Measurements from ENCODE around the gene POLR2A.

The POLR2A gene

GRCh38 chr17:7484067-7484918 is at the start of gene POLR2A:
Gene POLR2A (plus strand): TSS chr17:7484366.
- DNase-seq, result peak; percentile 99

DNA sequence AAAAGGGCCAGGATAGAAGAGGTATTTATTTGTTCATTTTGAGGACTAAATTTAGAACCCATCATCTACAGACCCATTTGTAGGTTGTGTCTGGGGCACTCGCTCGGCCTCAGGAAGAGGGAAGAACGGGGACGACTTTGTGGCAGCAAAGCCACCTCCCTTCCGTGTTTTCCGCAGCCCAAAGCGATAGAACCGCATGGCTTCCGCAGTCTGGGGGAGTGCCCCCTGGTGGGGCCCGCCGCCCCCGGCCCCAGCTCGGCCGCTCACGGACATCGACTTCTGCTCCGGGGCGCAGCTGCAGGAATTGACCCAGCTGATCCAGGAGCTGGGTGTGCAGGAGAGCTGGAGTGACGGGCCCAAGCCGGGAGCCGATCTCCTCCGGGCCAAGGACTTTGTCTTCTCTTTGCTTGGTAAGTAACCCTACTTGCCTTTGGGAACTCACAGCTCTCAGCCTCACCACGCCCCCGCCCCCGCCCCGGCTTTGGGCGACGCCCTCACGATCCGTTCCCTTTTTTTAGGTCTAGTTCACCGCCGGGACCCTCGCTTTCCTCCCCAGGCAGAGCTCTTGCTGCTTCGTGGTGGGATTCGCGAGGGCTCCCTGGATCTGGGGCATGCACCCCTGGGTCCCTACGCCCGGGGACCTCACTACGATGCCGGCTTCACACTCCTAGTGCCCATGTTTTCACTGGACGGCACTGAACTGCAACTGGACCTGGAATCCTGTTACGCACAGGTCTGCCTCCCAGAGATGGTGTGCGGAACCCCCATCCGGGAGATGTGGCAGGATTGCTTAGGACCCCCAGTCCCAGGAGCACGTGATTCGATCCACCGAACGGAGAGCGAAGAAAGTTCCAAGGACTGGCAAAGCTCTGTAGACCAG is 48.2 kb upstream of the POLR2A start:
- no peak for DNase-seq

DNA sequence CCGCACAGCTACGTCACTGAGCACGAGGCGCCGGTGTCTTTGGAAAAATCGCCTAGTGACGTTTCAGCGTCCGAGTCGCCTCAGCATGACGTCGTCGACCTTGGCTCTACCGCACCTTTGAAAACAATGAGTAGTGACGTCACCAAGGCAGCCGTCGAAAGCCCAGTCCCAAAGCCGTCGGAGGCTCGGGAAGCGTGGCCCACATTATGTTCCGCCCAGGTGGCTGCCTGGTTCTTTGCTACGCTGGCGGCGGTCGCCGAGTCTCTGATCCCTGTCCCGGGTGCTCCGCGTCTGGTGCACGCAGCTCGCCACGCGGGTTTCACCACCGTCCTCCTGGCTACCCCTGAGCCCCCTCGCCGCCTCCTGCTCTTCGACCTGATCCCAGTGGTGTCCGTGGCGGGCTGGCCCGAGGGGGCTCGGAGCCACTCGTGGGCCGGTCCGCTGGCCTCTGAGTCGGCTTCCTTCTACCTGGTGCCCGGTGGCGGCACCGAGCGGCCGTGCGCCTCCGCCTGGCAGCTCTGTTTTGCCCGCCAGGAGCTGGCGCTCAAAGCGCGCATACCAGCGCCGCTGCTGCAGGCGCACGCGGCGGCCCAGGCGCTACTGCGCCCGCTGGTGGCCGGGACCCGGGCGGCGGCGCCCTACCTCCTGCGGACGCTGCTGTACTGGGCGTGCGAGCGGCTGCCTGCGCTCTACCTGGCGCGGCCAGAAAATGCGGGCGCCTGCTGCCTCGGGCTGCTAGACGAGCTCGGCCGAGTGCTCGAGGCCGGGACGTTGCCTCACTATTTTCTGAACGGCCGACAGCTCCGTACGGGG is 47.4 kb upstream of the POLR2A start:
- DNase-seq, result peak; percentile 86

GRCh38 chr17:7437369-7437863 is 46.8 kb upstream of the POLR2A start:
- no peak for DNase-seq

DNA sequence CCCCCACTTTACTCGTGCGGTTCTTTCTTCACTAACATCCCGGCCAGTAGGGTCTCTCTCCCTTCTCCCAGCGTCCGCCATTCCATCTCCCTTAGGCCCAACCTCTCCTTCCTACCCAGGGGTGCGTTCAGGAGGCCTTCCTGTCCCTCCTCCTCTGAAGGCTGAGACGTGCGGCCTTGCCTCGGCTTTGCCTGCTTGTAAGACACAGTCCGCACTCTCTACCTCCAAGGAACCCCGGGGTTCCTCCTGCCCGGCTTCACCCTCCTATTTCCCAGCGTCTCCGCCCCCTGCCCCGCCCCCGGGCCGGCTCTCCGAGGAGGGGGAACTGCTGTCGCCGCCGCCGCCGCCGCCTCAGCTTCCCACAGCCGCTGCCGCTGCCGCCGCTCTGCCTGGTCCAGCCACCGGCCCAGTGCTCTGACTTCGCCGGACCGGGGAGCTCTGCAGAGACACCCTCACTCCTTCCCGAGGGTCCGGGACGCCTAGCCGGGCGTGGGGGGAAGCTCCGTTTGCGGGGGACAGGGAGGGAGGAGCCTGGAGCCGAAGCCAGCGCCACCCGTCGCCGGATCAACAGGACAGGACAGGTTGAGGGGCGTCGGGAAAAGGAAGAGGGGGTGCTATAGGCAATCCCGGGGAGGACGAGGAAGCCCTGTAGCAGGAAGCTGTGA is 46.1 kb upstream of the POLR2A start:
- peak; percentile 56 for DNase-seq

GRCh38 chr17:7438656-7439460 is 45.3 kb upstream of the POLR2A start:
- DNase-seq, result no peak

DNA sequence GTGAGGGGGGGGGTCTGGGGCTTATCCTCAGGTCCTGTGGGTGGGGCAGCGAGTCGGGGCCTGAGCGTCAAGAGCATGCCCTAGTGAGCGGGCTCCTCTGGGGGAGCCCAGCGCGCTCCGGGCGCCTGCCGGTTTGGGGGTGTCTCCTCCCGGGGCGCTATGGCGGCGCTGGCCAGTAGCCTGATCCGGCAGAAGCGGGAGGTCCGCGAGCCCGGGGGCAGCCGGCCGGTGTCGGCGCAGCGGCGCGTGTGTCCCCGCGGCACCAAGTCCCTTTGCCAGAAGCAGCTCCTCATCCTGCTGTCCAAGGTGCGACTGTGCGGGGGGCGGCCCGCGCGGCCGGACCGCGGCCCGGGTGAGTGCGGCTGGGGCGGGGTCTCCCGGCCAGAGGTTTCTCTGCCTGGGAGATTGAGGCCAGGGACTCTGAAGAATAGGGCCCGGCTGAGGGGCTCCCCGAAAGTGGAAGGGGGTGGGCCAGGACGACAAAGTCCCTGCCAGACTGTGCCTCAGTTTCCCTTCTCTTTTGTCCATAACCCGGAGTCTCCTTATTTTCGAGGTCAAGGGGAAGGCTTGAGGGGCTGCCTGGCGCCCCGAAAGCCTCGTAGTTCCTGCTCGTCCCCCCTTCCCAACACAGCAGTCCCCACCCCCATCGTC is 44.6 kb upstream of the POLR2A start, which contains the start of gene FGF11:
Gene FGF11, plus strand, starts transcription at position 51 of the 651 bp plus-strand sequence. Its CDS starts 109 bp downstream, at position 160.
- DNase-seq, result no peak

DNA sequence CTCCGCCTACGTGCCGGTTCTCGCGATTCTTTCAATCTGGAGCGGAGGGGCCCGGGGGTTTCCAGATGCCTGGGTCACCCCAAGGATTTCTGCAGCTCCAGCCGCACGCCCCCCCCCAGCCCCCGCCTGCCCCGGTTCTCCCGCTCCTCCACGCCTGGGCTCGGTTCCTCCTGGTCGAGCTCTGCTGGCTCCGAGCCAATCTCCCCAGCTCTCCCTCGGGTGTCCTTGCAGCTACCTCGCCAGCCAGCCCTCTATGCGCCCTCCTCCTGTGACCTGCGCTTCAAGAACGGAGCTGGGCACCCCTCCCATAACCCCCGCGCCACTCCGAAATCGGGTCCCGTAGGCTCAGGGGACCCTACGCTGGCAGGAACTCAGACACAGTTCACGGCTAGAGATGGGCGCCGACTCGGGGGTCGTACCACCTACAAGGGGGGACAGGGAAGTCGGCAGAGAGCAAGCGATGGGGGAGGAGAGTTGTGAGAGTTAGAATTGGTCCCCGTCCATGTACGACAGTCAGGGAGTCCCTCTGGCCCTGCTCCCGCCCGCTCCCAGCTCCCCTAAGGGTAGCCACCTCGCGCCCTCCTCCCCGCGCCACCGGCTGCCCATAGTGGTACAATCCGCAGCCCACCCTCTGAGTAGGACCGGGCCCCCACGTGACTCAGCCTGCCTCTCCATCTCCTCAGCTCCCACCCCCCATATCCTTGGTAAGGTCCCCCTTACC is 43.9 kb upstream of the POLR2A start:
- no peak for DNase-seq

DNA sequence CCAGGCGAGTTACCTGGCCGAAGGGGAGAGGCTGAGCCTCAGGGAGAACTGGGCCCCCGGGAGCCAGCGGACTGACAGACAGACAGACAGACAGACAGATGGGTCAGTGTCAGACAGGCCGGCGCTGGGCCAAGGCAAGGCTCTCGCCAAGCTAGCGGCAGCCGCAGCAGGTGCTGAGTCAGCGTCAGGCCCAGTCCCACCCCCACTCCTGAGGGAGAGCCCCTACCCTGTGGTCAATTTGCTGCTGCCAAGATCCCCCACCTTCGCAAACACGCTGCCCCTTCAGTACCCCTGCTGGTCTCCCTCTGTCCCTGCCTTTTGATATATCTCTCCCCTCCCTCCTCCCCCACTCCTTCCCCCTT is 43.4 kb upstream of the POLR2A start:
- no peak for DNase-seq

GRCh38 chr17:7441266-7441665 is 42.9 kb upstream of the POLR2A start:
- DNase-seq, result no peak

DNA sequence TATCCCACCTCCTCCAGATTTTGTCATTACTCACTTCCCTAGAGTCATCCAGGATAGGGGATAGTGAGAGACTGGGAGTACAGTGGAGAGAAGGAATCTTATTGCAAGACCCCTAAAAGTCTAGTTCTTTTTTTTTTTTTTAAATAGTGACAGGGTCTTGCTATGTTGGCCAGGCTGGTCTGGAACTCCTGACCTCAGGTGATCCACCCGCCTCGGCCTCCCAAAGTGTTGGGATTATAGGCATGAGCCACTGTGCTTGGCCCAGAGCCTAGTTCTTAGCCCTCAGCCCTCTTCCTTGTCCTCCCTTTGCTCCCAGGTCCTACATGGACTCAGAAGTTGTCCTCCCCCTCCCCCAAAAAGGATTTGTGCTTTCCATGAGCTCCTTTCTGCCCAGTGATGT is 42.0 kb upstream of the POLR2A start:
- no peak for DNase-seq

- DNase-seq, result no peak
These were observed 40.4 kb upstream of the POLR2A start for GRCh38 chr17:7443499-7444485.

DNA sequence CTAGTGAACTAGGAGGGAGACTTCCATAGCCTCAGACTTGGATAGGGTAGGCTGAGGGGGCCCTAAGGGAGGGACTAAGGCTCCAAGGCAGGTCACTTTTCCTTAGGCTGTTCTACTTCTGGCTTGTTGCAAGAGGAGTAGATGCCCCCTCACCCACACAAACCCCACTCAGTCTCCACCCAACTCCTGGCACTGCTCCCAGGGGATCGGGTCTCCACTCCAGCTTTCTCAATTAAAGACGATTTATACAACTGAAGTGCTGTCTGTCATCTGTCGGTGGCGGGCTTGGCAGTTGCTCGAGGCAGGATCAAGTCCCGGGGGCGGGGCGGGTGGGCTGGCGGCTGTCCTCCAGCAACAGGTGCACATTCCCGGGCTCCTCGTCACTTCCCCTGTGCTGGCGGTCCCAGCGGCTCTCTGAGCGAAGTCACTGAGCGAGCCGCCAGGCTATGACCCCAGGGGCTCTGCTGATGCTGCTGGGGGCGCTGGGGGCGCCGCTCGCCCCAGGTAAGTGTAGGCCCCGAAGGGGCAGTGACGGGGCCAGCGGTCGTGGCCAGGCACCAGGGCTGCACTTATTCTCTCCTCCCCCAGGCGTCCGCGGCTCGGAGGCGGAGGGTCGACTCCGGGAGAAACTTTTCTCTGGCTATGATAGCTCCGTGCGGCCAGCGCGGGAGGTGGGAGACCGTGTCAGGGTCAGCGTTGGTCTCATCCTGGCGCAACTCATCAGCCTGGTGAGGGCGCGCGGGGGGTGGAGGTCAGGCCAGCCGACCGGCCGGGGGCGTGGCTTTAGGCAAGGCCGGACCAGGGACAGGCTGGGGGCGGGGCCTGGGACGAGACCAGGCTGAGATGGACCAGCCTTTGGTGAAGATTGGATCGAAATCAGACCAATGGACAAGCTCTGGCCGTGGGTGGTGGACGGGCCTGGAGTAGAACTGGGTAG is 39.2 kb upstream of the POLR2A start, which contains the start of gene CHRNB1:
Gene CHRNB1, plus strand, starts transcription at position 380 of the 937 bp plus-strand sequence. Its CDS starts 67 bp downstream, at position 447.
- no peak for DNase-seq

- DNase-seq, result peak; percentile 44
These were observed 38.6 kb upstream of the POLR2A start for GRCh38 chr17:7445619-7445968.

- DNase-seq, result no peak
These were observed 35.7 kb upstream of the POLR2A start for GRCh38 chr17:7448461-7448860.

DNA sequence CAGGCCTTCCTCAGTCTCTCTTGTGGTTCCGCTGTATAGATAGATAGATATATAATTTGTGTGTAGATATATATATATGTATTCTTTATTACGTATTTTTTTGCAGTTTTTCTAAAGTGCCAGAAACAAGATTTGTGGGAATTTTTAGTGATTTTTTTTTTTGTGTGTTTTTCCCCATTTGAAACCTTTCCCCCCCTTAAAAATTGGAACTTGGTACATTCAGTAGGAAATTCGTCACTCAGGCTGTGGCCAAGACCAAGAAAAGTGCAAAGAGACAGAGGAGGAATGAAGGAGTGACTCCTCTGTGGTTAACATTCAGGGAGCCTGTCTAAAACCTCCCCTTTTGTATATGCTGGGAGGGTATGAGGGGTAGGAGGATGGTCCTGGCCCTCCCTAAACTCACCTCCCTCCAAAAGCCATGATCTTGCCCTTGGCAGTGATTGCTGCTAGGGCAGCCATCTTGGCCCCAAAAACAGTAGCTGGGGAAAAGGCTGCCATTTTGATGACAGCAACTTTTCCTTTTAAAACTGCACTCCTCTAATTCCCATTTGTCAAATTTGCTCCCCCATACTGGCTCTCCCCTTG is 24.1 kb upstream of the POLR2A start:
- no peak for DNase-seq
